MCF 10A (cell line): ENCODE measurements around the gene CCDC183. TPM values are rescaled to one million over a fixed set of nuclear protein-coding genes. Genes with fewer than 3 reads are reported as not detected.
A peak's percentile ranks its signal among the peaks of the same experiment; 100 is the strongest.
"Not testable (repeated sequence)": the region's sequence is repeated elsewhere in the genome, so short reads cannot be mapped to it uniquely, and the experiment has no call there.

Experiments
- BruUV-seq: library from RNA; stranded (reverse); fragments of 400-500 nt; replicated peaks from 2 replicates; lab custom pipeline; 2021; lab: Mats Ljungman, UMichigan
- CTCF ChIA-PET: fragments of 300-600 bp; sonication (Branson Sonifier 250); formaldehyde crosslinking; extraction: SDS; loops from one replicate; lab custom pipeline; 2021; ENCODE audit warnings: antibody characterized with exemption, inconsistent platforms; lab: Yijun Ruan, JAX
- POLR2A ChIA-PET: fragments of 300-600, 350-650 bp; sonication (Branson Sonifier 250); formaldehyde crosslinking; extraction: SDS; loops from one replicate; lab custom pipeline; 2020; ENCODE audit warnings: antibody characterized with exemption, inconsistent platforms; lab: Yijun Ruan, JAX
- DNase-seq: peaks from one replicate; pipeline ENCODE4 v3.0.0-alpha.2; 2018; ENCODE audit not compliant: unreplicated experiment
- H3K27ac Mint-ChIP-seq: one replicate; pipeline ENCODE4 v1.8.0; 2022; ENCODE audit warnings: mild to moderate bottlenecking, low read depth, mixed read lengths; ENCODE audit not compliant: unreplicated experiment
- H3K27me3 Mint-ChIP-seq: one replicate; pipeline ENCODE4 v1.8.0; 2022; ENCODE audit warnings: mixed read lengths; ENCODE audit not compliant: insufficient read depth, unreplicated experiment
- H3K36me3 Mint-ChIP-seq: one replicate; pipeline ENCODE4 v1.8.0; 2022; ENCODE audit warnings: mild to moderate bottlenecking, moderate library complexity, mixed read lengths; ENCODE audit not compliant: insufficient read depth, unreplicated experiment
- H3K4me1 Mint-ChIP-seq: one replicate; pipeline ENCODE4 v1.8.0; 2022; ENCODE audit warnings: mixed read lengths; ENCODE audit not compliant: insufficient read depth, unreplicated experiment
- H3K4me3 Mint-ChIP-seq: one replicate; pipeline ENCODE4 v1.8.0; 2022; ENCODE audit warnings: mild to moderate bottlenecking, moderate library complexity, mixed read lengths; ENCODE audit not compliant: unreplicated experiment
- H3K9me3 Mint-ChIP-seq: one replicate; pipeline ENCODE4 v1.8.0; 2022; ENCODE audit warnings: mixed read lengths; ENCODE audit not compliant: unreplicated experiment
- intact Hi-C: fragments of 100-400 bp; cut with micrococcal nuclease; formaldehyde crosslinking; loops from 2 replicates; pipeline ENCODE4 v1.14.1; 2022
- total RNA-seq: library from RNA; stranded (reverse); gene quantifications from 2 replicates; pipeline ENCODE4 v1.2.3, GENCODE V29; 2022
- TF ChIP-seq, protein P1 (sequence below): fragments of 200-600 bp; IDR thresholded peaks from one replicate; pipeline ENCODE4 v1.8.0; 2022; ENCODE audit warnings: antibody characterized with exemption, mild to moderate bottlenecking; ENCODE audit not compliant: unreplicated experiment

CCDC183 gene
- total RNA-seq, 1 experiment from 2014 or later: 0.26 TPM

DNA sequence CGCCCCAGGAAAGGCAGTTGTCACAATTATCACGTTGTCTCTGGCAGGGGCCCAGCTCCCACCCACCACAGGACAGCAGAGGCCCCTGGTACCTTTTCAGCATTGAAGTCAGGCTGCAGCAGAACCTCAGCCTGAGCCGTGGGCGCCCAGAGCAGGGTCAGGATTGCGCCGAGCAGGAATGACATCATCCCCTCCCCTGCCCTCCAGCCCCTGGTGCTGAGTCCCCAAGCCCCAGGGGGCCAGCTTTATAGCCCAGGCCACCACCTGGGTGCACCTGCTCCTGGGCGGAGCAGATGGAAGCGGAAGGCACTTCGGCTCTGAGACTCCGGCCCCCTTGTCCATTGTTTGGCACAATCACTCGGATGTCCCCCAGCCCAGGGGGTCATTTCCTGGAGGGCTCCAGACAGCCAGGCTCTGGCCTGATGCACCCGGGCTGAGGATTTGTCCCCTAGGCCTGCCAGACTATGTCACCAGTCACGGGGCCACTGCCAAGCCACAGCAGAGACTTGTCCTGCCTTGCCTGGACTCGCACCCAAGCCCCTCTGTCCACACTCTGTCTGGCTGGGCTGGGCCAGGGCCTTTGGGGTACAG is 31.7 kb upstream of the CCDC183 start, which contains the start of gene LCN15:
TSS of gene LCN15 (minus strand) at position 218 of the 591 bp plus-strand sequence. CDS start at position 188, 30 bp downstream.
- no peaks in the 10 kb centered on the region for H3K36me3 Mint-ChIP-seq
- H3K9me3 Mint-ChIP-seq: no peaks in the 10 kb centered on the region
- TF ChIP-seq, protein P1, sequence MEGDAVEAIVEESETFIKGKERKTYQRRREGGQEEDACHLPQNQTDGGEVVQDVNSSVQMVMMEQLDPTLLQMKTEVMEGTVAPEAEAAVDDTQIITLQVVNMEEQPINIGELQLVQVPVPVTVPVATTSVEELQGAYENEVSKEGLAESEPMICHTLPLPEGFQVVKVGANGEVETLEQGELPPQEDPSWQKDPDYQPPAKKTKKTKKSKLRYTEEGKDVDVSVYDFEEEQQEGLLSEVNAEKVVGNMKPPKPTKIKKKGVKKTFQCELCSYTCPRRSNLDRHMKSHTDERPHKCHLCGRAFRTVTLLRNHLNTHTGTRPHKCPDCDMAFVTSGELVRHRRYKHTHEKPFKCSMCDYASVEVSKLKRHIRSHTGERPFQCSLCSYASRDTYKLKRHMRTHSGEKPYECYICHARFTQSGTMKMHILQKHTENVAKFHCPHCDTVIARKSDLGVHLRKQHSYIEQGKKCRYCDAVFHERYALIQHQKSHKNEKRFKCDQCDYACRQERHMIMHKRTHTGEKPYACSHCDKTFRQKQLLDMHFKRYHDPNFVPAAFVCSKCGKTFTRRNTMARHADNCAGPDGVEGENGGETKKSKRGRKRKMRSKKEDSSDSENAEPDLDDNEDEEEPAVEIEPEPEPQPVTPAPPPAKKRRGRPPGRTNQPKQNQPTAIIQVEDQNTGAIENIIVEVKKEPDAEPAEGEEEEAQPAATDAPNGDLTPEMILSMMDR: no peak
- CTCF ChIA-PET: interaction anchor here (0.6 to 3.6 kb wide), 5 partner anchors 10 to 87 kb away, joined by 3 to 19 read pairs (median 3); no protein-coding TSS in a partner anchor
- no TSS peak for BruUV-seq
- H3K4me3 Mint-ChIP-seq: no peak within 1 kb of the TSS
- intact Hi-C loops: no loop called here
- peaks cover 7% of the 10 kb centered on the region for H3K4me1 Mint-ChIP-seq
- no peak for DNase-seq
- POLR2A ChIA-PET: no interaction called here
- H3K27me3 Mint-ChIP-seq: no peaks in the 10 kb centered on the region
- no peak within 1 kb of the TSS for H3K27ac Mint-ChIP-seq

DNA sequence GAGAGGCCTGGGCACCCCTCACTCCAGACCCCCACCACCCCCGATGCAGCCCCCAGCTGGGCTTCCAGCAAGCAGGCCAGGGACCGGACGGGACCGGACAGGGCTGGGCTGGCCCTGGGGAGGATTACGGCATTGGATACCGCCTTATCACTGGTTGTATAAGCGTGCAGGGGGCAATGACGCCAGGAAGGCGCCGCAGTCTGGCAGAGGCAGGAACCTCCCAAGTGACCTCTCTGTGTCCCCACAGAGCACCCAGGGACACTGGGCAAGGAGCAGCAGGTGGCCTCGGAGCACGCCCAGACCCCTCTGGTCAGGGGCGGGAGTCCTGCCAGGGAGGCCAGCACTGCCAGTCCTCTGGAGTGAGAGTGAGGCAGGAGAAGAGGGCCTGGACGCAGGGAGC is 31.1 kb upstream of the CCDC183 start:
- intact Hi-C loops: no loop called here
- H3K9me3 Mint-ChIP-seq: no peaks in the 10 kb centered on the region
- CTCF ChIA-PET: interaction anchor here (0.6 to 3.6 kb wide), 3 partner anchors 13 to 40 kb away, joined by 3 to 19 read pairs (median 3); no protein-coding TSS in a partner anchor
- POLR2A ChIA-PET: no interaction called here
- H3K27me3 Mint-ChIP-seq: no peaks in the 10 kb centered on the region
- no peaks in the 10 kb centered on the region for H3K36me3 Mint-ChIP-seq
- H3K27ac Mint-ChIP-seq: no peak overlapping the region
- no TSS peak for BruUV-seq
- TF ChIP-seq, protein P1: no peak
- no peak for DNase-seq
- peaks cover 7% of the 10 kb centered on the region for H3K4me1 Mint-ChIP-seq
- H3K4me3 Mint-ChIP-seq: no peak overlapping the region

DNA sequence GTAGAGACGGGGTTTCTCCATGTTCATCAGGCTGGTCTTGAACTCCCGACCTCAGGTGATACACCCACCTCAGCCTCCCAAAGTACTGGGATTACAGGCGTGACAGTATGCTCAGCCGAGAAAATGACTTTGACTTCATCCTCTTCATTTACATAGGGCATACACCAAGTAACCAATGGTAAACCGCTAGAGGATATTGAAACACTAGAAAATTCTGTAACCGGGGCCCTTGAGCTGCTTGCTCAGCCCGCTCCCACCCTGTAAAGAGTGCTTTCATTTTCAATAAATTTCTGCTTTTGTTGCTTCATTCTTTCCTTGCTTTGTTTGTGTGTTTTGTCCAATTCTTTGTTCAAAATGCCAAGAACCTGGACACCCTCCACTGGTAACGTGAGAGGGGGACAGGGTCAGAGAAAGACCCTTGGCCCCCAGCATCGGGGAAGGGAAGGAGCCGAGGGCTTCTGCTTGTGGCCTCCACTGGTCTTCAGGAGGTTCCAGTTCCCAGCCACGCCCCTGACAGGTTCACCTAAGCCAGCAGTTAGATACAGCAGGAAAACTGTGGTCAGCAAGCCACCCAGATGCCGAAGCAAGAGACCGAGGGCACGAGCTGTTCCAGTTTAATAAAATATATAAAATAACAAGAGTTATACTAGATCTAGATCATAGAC is 30.3 kb upstream of the CCDC183 start:
- BruUV-seq, DNase-seq, H3K4me1 Mint-ChIP-seq, H3K4me3 Mint-ChIP-seq, H3K36me3 Mint-ChIP-seq, H3K27me3 Mint-ChIP-seq, H3K27ac Mint-ChIP-seq, H3K9me3 Mint-ChIP-seq: not testable (repeated sequence)
- ChIA-PET POLR2A (interaction anchor here (0.7 to 2.5 kb wide), 3 partner anchors 12 to 876 kb away, joined by 3 to 9 read pairs (median 3); no protein-coding TSS in a partner anchor), CTCF (interaction anchor here (0.6 to 3.6 kb wide), 11 partner anchors 8 to 302 kb away, joined by 3 to 19 read pairs (median 3); partner anchors contain the start of gene LCN8)
- intact Hi-C loops: loop anchor here (1.0 kb wide), 1 partner anchor 18 kb away; no protein-coding TSS in a partner anchor

DNA sequence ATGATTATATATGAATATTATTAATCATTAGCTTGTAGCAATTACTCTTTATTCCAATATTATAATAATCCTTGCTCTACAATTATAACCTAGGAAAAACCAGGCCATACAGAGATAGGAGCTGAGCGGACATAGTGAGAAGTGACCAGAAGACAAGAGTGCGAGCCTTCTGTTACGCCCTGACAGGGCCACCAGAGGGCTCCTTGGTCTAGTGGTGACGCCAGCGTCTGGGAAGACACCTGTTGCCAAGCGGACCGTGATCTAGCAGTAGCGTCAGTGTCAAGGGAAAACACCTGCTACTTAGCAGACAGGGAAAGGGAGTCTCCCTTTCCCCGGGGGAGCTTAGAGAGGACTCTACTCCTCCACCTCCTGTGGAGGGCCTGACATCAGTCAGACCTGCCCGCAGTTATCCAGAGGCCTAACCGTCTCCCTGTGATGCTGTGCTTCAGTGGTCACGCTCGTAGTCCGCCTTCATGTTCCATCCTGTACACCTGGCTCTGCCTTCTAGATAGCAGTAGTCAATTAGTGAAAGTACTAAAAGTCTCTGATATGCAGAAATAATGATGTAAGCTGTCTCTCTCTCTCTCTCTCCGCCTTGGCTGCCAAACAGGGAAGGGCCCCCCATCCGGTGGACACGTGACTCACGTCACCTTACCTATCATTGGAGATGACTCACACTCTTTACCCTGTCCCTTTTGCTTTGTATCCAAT is 29.6 kb upstream of the CCDC183 start:
- ChIA-PET POLR2A (interaction anchor here (0.7 to 2.5 kb wide), 3 partner anchors 11 to 877 kb away, joined by 3 to 9 read pairs (median 3); no protein-coding TSS in a partner anchor), CTCF (interaction anchor here (0.6 to 3.6 kb wide), 10 partner anchors 9 to 361 kb away, joined by 3 to 19 read pairs (median 3); partner anchors contain the start of gene LCN8)
- TF ChIP-seq, protein P1: peak; percentile 20
- not testable (repeated sequence) for H3K9me3 Mint-ChIP-seq, H3K4me3 Mint-ChIP-seq, H3K27ac Mint-ChIP-seq, H3K4me1 Mint-ChIP-seq, BruUV-seq, H3K36me3 Mint-ChIP-seq, H3K27me3 Mint-ChIP-seq
- peak; percentile 56 for DNase-seq
- intact Hi-C loops: loop anchor here (1.0 kb wide), 1 partner anchor 18 kb away; no protein-coding TSS in a partner anchor
